UCSD-AML1 (cell line): Measurements from ENCODE around the gene MTMR3.

ENCODE experiments used
- DNase-seq: peaks from one replicate; lab custom pipeline; 2025; ENCODE audit not compliant: unreplicated experiment; lab: John Stamatoyannopoulos, UW

MTMR3 gene

GRCh38 chr22:30023099-30023660 lies 140.2 kb downstream of the MTMR3 start:
- DNase-seq: no peak

- DNase-seq: no peak
Measured at GRCh38 chr22:30024231-30024630, 141.3 kb downstream of the MTMR3 start.

GRCh38 chr22:30025221-30025620 lies 142.2 kb downstream of the MTMR3 start:
- no peak for DNase-seq

GRCh38 chr22:30026756-30027155 lies 143.8 kb downstream of the MTMR3 start:
- no peak for DNase-seq

GRCh38 chr22:30027169-30027568 lies 144.2 kb downstream of the MTMR3 start:
- DNase-seq: no peak

- DNase-seq: no peak
Measured at GRCh38 chr22:30027791-30028190, 144.8 kb downstream of the MTMR3 start.

- DNase-seq: no peak
Measured at GRCh38 chr22:30028731-30029130, 145.8 kb downstream of the MTMR3 start.

GRCh38 chr22:30029512-30029911 lies 146.5 kb downstream of the MTMR3 start:
- no peak for DNase-seq

GRCh38 chr22:30030329-30030728 lies 147.4 kb downstream of the MTMR3 start:
- no peak for DNase-seq

- DNase-seq: no peak
Measured at GRCh38 chr22:30031328-30031727, 148.4 kb downstream of the MTMR3 start.

GRCh38 chr22:30031764-30032455 lies 148.9 kb downstream of the MTMR3 start:
- DNase-seq: no peak

- no peak for DNase-seq
Measured at GRCh38 chr22:30033137-30033536, 150.2 kb downstream of the MTMR3 start.

- no peak for DNase-seq
Measured at GRCh38 chr22:30033901-30034300, 150.9 kb downstream of the MTMR3 start.

GRCh38 chr22:30036656-30037055 lies 153.7 kb downstream of the MTMR3 start:
- DNase-seq: no peak

GRCh38 chr22:30038219-30038618 lies 155.2 kb downstream of the MTMR3 start:
- no peak for DNase-seq

- no peak for DNase-seq
Measured at GRCh38 chr22:30040499-30041260, 157.7 kb downstream of the MTMR3 start.

- no peak for DNase-seq
Measured at GRCh38 chr22:30041475-30041874, 158.5 kb downstream of the MTMR3 start.

GRCh38 chr22:30041881-30042280 lies 158.9 kb downstream of the MTMR3 start:
- DNase-seq: no peak

GRCh38 chr22:30043161-30043560 lies 160.2 kb downstream of the MTMR3 start:
- DNase-seq: no peak

GRCh38 chr22:30044369-30044768 lies 161.4 kb downstream of the MTMR3 start:
- DNase-seq: no peak

GRCh38 chr22:30044881-30045493 lies 162.0 kb downstream of the MTMR3 start:
- DNase-seq: no peak

- DNase-seq: no peak
Measured at GRCh38 chr22:30045494-30045887, 162.5 kb downstream of the MTMR3 start.
